GM12873 (cell line): ENCODE results near the gene TSGA10.

Experiments
- TF ChIP-seq, protein P1 (sequence below): IDR thresholded peaks from 2 replicates; pipeline ENCODE4 v1.5.1; 2012; ENCODE audit warnings: low read depth, mild to moderate bottlenecking, moderate library complexity, low read length, control low read depth; ENCODE audit not compliant: insufficient read depth; ENCODE audit errors: missing control alignments

TSGA10 gene

DNA sequence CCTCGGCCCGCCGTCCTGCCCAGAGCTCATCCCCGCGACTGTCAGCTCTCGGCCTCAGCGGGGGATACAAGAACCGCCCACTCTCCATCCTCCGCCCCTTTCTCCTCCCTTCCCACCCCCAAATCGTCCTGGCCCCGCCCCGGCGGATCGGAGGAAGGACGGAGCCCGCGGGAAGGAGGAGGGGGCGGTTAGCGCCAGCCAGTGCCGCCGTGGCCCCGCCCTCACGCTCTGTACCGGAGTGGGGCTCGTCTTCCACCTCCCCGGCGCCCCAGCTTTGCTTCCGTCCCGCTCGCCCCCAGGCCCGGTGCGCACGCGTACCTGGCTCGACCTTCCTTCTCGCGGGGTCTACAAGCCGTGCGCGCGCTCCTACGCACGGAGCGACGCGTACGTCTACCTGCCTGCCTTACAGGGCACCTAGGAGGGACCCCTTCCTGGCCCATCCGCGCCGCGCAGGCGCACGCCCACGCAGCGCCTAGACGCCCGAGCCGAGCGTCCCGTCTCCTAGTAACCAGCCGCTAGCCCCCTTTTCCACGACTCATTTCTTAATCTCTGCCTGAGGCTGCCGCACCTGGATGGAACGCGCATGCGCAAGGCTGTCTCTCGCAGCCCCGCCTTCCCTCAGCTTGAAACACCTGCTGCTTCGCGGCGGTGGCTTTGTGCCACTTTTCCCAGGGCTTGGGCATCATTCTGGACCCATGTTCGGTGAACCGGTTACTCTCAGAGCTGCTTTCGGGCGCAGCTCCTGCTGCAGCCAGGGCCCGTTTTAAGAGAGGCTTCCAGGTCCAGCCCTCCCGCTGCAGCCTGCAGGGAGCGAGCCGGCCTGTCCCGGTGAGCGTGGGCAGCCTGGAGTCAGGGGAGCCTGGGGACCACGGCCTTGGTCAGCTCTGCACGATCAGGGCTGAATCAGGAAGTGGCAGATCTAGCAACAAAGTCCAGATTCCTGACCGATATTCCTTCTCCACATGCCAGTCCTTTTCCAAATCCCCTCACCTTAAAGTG lies 13.3 kb downstream of the TSGA10 start, which contains the start of gene C2orf15:
Gene C2orf15 (plus strand): TSS at position 598 of the 999 bp plus-strand sequence. CDS start 8,852 bp downstream, outside the sequence.
- TF ChIP-seq, protein P1, sequence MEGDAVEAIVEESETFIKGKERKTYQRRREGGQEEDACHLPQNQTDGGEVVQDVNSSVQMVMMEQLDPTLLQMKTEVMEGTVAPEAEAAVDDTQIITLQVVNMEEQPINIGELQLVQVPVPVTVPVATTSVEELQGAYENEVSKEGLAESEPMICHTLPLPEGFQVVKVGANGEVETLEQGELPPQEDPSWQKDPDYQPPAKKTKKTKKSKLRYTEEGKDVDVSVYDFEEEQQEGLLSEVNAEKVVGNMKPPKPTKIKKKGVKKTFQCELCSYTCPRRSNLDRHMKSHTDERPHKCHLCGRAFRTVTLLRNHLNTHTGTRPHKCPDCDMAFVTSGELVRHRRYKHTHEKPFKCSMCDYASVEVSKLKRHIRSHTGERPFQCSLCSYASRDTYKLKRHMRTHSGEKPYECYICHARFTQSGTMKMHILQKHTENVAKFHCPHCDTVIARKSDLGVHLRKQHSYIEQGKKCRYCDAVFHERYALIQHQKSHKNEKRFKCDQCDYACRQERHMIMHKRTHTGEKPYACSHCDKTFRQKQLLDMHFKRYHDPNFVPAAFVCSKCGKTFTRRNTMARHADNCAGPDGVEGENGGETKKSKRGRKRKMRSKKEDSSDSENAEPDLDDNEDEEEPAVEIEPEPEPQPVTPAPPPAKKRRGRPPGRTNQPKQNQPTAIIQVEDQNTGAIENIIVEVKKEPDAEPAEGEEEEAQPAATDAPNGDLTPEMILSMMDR, result no peak

DNA sequence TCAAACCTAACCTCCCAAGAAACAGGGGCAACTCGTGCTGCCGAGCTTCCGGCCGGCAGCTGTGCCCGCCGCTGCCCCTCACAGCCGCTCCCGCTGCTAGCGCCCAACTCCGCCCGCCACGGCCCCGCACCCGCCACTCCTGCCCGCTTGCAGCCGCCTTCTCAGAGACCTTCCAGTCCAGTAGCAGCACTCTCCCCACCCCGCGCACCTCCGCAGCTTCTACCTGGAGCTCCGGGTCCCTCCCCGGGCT lies 14.0 kb downstream of the TSGA10 start:
- TF ChIP-seq, protein P1, result no peak

DNA sequence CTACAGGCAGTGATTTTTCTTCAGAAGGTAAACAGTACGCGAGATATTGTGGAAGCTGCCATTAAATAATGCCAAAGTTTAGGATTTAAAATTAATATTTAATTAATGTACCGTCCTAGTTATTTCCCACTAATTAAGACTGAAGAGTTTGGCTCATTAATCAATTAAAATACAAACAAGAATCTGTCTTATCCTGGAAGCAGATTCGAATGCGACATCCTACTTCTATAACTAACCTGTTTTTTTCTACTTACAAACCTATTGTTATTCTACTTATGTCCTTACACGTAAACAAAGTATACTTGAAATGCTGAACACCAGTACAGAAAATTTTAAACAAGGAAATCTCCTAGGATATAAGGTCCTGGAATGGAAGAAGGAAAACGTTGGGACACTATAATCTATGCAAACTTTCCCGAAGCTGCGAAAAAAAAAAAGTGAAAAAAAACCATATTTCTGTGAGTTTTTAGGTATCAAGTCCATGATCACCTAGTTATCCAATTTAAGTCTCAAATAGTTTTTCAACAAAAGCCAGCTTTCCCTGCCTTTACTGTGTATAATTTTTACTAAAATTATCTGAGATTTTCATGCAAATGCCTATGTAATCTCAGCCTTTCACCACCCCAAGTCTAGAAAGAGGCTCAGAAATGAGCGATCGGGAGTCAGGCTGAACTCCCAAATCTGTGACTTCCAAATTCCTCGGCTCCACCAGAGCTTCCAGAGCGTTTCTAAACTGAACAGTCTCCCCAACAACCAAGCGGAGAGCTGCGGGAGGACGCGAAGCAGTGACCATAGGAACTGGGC lies 14.5 kb downstream of the TSGA10 start:
- TF ChIP-seq, protein P1, result no peak

DNA sequence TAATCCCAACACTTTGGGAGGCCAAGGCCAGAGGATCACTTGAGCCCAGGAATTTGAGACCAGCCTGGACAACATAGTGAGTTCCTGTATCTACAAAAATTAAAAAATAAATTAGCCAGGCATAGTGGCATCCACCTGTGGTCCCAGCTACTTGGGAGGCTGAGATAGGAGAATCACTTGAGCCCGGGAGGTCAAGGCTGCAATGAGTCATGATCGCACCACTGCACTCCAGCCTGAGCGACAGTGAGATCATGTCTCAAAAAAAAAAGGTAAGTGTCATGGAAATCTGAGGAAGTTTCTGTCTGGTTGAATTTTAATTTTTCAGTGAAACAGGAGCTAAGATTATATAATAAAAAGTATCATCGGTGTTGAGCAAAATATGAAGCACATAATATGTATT lies 15.7 kb downstream of the TSGA10 start:
- TF ChIP-seq, protein P1, result no peak

DNA sequence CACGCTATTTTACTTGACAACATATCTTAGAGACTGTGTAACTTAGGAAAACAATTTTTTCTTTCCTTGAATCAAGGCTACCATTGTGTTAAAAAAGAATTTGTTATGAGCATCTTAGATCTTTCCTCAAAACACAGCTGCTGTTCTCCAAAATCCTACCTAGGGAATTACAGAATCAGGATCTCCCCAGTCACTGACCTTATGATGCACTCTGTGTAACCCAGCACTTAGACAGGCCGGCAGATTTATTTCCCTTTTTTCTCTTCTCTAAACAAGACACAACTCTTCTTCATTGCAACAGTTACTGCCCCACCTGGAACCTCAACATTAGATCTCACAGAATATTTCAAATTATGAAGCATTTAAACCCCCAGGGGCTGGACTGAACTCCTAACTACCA lies 26.8 kb downstream of the TSGA10 start:
- TF ChIP-seq, protein P1, result no peak

DNA sequence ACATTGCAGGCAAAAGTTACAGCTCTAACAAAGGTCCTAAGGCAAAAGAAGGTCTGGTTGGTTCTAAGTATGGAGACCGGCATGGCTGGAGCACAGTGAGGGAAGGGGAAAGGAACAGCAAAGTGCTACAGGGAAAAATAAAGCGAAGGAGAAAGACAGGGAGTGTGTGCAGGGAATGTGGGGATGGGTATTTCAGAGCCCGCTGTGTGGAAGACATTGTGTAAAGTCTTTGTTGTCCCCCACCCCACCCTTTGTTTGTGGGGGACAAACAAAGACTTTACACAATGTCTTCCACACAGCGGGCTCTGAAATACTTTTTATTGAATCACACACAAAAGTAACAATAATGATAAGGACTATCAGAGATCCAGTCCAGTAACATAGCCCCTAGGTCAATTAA lies 42.1 kb downstream of the TSGA10 start:
- TF ChIP-seq, protein P1, result no peak

DNA sequence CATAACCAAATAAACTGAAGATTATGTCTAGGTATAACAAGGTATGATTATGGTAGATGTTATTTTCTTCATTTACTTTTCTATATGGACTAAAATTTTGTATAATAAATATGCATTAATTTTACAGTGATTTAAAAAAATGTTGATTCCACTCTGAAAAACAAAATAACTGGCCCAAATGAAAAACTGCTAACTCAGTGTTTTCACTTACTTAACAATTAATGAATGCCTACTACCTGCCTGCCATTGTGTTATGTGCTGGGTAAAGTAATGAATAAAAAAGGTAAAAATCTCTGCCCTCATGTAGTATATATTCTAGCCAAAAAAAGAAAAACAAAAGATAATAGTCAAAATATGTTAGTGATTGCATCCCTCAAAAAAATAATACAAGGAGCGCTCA lies 42.8 kb downstream of the TSGA10 start:
- TF ChIP-seq, protein P1, result no peak
